Psoas muscle (tissue), 8 donors: ENCODE data around the gene FNDC3B. TPM values are rescaled to one million over a fixed set of nuclear protein-coding genes. Genes with fewer than 3 reads are reported as not detected.

Experiments
- ATAC-seq, 4 donors: fragments of 200-7000 bp; cut with Tn5 transposase; one replicate each; pipeline ENCODE4 v1.9.1; 2020; ENCODE audit warnings: moderate library complexity in 3 of 4, mild to moderate bottlenecking in 2 of 4
- DNase-seq, 2 donors: peaks; one replicate each; pipeline ENCODE4 v3.0.0-alpha.2; 2020
- H3K27ac ChIP-seq: fragments of 200-600 bp; one replicate; pipeline ENCODE4 v1.8.0; 2022
- H3K27me3 ChIP-seq, 3 donors: fragments of 200-600 bp in 1 of 3; one replicate each; pipeline versions ENCODE4 v1.6.1 to v1.8.0; 2013 to 2022; ENCODE audit warnings: low read length in 2 of 3, mild to moderate bottlenecking in 2 of 3, moderate library complexity in 1 of 3; ENCODE audit not compliant: insufficient read depth in 3 of 3
- H3K36me3 ChIP-seq, 2 donors: fragments of 200-600 bp in 1 of 2; one replicate each; pipeline versions ENCODE4 v1.6.1 to v1.8.0; 2013 to 2022; ENCODE audit warnings: low read depth in 1 of 2, mild to moderate bottlenecking in 1 of 2, moderate library complexity in 1 of 2; ENCODE audit not compliant: insufficient read depth in 1 of 2
- H3K4me1 ChIP-seq: fragments of 200-600 bp; one replicate; pipeline ENCODE4 v1.8.0; 2022
- H3K4me3 ChIP-seq: fragments of 200-600 bp; one replicate; pipeline ENCODE4 v1.8.0; 2022; ENCODE audit warnings: mild to moderate bottlenecking
- H3K9me3 ChIP-seq: fragments of 200-600 bp; one replicate; pipeline ENCODE4 v1.8.0; 2022
- CTCF ChIP-seq: fragments of 200-600 bp; IDR thresholded peaks from one replicate; pipeline ENCODE4 v1.8.0; 2022; ENCODE audit warnings: antibody characterized with exemption
- WGBS, 3 donors: extraction: QIAGEN DNeasy Blood & Tissue Kit; methylation state at CpG; one replicate each; pipeline versions ENCODE4 v1.1.6 to v1.1.7; 2013; 5-methylcytosine and 5-hydroxymethylcytosine counted together
- intact Hi-C, 2 donors: fragments of 100-400 bp; cut with DNase I; formaldehyde crosslinking; loops; one replicate each; pipeline versions ENCODE4 v1.11.0 to v1.14.2; 2022
- polyA plus RNA-seq, 3 donors: library from polyadenylated mRNA; stranded (reverse); fragments of 200-250 nt; gene quantifications; one replicate each; pipeline ENCODE4 v1.2.3, GENCODE V29; 2013
- total RNA-seq, 4 donors: library from RNA; stranded (reverse); fragmentation: NEBNext Ultra II Directional in 2 of 4; extraction: Animal tissue kit (Norgen Biotek cat#: 25700) in 2 of 4; gene quantifications; one replicate each; pipeline versions ENCODE4 v1.2.1 to v1.2.4, GENCODE V29; 2021 to 2023
- donor health status: healthy with polysubstance abuse.
- donor health status: DM: no; HTN: no; CAD: no; lungs with moderate emphysema.
- donor health status: Bipolar disorder and iron deficiency.
- donor health status: healthy.
- donor health status: DM: yes; HTN: yes; CAD: no.
- donor health status: DM: no; HTN: no; CAD: no.
- donor health status: DM: no; HTN: no; CAD: no.
- donor health status: DM: yes; HTN: yes; CAD: no.

Gene FNDC3B
- total and polyA plus RNA-seq, 7 donors = 12.4 to 133 (median 50.8) TPM

- peaks cover 69% of the 10 kb centered on the region for H3K4me1 ChIP-seq
- no peak overlapping the region for H3K4me3 ChIP-seq
- H3K27ac ChIP-seq = no peak overlapping the region
- H3K9me3 ChIP-seq = no peaks in the 10 kb centered on the region
- no peaks in the 10 kb centered on the region for H3K27me3 ChIP-seq
- no peaks in the 10 kb centered on the region for H3K36me3 ChIP-seq
- DNase-seq (no peak), ATAC-seq (no peak)
- 0 to 17% (median 8%) methylated on average over 1 of the region's 1 CpG for WGBS, 3 donors
- no peak for TF ChIP-seq CTCF
- intact Hi-C loops = no loop called here
Measured at GRCh38 chr3:172065527-172065926, 26.1 kb downstream of the FNDC3B start.

GRCh38 chr3:172065967-172066762, 26.8 kb downstream of the FNDC3B start:
- Histone ChIP-seq H3K4me1 (peaks cover 76% of the 10 kb centered on the region), H3K27ac (no peak overlapping the region), H3K27me3 (no peaks in the 10 kb centered on the region), H3K36me3 (no peaks in the 10 kb centered on the region), H3K4me3 (no peak overlapping the region), H3K9me3 (no peaks in the 10 kb centered on the region)
- ATAC-seq (peak in 1 of 4 donors; percentile 16), DNase-seq (no peak)
- WGBS, 3 donors = 58 to 68% (median 60%) methylated on average over 7 of the region's 7 CpGs
- intact Hi-C loops = no loop called here
- no peak for TF ChIP-seq CTCF

GRCh38 chr3:172066880-172067796, 27.8 kb downstream of the FNDC3B start:
- WGBS, 3 donors = 89 to 91% (median 90%) methylated on average over 7 of the region's 7 CpGs
- Histone ChIP-seq H3K9me3 (no peaks in the 10 kb centered on the region), H3K36me3 (no peaks in the 10 kb centered on the region), H3K27me3 (no peaks in the 10 kb centered on the region), H3K4me1 (peaks cover 80% of the 10 kb centered on the region), H3K4me3 (no peak overlapping the region), H3K27ac (no peak overlapping the region)
- TF ChIP-seq CTCF = no peak
- ATAC-seq = no peak
- intact Hi-C loops = no loop called here
- DNase-seq = no peak

- Histone ChIP-seq H3K9me3 (no peaks in the 10 kb centered on the region), H3K4me1 (peaks cover 78% of the 10 kb centered on the region), H3K27ac (no peak overlapping the region), H3K36me3 (no peaks in the 10 kb centered on the region), H3K4me3 (no peak overlapping the region), H3K27me3 (no peaks in the 10 kb centered on the region)
- intact Hi-C loops = no loop called here
- no peak for TF ChIP-seq CTCF
- ATAC-seq (no peak), DNase-seq (no peak)
- WGBS, 3 donors = 68 to 82% (median 75%) methylated on average over 6 of the region's 6 CpGs
Measured at GRCh38 chr3:172067837-172068440, 28.6 kb downstream of the FNDC3B start.
